ENCODE data around the gene TPSG1. TPM values are rescaled to one million over a fixed set of nuclear protein-coding genes. Genes with fewer than 3 reads are reported as not detected.

Gene TPSG1
- total RNA-seq, 1 donor from 2014 or later = not detected

DNA sequence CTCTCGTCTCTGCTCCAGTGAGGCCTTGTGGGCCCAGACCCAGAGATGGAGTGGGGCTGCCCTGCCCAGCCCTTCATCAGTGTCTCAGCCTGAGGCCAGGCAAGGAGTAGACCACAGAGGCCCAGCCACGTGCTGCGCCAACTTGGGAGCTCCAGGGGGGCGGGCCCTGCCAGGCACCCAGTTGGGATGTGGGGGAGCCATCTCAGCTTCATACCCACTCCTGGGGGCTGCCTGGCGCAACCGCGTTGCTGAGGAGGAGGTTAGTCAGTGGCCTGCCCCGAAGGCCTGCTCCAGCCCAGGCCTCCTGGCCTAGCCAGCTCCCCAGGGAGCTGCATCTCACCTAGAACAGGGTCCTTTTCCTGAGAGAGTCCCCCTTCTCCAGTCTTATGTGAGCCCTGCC, 11.8 kb downstream of the TPSG1 start:
- TF ChIP-seq, protein P1, sequence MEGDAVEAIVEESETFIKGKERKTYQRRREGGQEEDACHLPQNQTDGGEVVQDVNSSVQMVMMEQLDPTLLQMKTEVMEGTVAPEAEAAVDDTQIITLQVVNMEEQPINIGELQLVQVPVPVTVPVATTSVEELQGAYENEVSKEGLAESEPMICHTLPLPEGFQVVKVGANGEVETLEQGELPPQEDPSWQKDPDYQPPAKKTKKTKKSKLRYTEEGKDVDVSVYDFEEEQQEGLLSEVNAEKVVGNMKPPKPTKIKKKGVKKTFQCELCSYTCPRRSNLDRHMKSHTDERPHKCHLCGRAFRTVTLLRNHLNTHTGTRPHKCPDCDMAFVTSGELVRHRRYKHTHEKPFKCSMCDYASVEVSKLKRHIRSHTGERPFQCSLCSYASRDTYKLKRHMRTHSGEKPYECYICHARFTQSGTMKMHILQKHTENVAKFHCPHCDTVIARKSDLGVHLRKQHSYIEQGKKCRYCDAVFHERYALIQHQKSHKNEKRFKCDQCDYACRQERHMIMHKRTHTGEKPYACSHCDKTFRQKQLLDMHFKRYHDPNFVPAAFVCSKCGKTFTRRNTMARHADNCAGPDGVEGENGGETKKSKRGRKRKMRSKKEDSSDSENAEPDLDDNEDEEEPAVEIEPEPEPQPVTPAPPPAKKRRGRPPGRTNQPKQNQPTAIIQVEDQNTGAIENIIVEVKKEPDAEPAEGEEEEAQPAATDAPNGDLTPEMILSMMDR (conservative IDR thresholded peaks at IDR 0.05) = no peak
- no peak for DNase-seq (ENCODE audit: low read depth, low spot score)
- Mint-ChIP-seq H3K36me3 (ENCODE audit: low read depth) (no peaks in the 10 kb centered on the region), H3K4me3 (no peak overlapping the region), H3K27ac (ENCODE audit: unreplicated experiment) (no peak overlapping the region), H3K9me3 (no peaks in the 10 kb centered on the region), H3K4me1 (no peaks in the 10 kb centered on the region), H3K27me3 (ENCODE audit: low read depth) (no peaks in the 10 kb centered on the region)

DNA sequence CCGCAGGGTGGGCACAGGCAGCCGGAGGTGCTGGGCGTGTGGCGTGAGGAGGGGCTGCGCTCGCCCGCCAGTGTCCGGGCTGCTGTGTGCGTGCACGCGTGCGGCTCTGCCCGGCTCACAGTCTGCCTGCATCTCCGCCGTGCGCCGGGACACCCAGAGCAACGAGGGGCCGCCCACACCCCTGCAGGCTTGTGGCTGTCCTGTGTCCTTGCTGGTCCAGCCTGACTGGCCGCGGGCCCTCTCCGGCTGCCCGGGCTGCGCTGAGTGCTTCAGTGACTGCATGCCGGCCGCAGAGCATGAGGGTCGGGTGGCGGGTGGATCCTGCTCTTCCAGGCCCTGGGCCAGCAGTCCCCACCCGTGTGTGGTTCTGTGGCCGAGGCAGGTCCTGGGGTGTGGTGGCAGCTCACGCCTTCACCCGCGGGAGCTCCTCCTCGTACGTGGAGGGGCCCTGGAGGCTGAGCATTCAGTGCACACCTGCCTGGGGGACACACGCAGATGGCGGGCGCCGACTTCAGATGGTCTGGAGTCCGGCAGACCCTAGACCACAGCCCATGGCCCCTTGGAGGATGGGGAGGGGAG, 12.4 kb downstream of the TPSG1 start:
- H3K36me3 Mint-ChIP-seq (ENCODE audit: low read depth) = no peaks in the 10 kb centered on the region

DNA sequence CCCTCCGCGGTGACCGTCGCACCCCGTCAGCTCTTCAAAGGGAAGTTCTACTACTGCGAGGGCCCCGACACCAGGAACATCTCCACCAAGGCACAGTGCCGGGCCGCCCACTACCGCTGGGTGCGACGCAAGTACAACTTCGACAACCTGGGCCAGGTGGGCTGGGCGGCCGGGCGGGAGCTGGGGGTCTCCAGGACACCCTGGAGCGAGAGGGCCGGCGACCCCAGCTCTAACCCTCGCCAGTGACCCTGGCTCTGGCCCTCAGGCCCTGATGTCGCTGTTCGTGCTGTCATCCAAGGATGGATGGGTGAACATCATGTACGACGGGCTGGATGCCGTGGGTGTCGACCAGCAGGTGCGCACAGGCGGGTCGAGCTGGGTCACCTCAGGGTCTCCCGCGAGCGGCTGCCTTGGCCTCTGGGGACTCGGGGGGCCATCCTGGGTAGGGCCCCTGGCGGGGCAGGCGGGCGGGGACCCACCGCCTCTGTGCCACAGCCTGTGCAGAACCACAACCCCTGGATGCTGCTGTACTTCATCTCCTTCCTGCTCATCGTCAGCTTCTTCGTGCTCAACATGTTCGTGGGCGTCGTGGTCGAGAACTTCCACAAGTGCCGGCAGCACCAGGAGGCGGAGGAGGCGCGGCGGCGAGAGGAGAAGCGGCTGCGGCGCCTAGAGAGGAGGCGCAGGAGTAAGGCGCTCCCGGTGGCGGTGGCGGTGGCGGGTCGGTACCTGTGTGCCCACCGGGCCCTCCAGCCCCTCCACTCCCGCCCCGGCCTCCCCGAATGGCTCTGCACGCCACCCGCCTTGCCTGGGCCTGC, 13.4 kb downstream of the TPSG1 start:
- no peaks in the 10 kb centered on the region for H3K9me3 Mint-ChIP-seq
- no peak overlapping the region for H3K27ac Mint-ChIP-seq (ENCODE audit: unreplicated experiment)
- no peaks in the 10 kb centered on the region for H3K27me3 Mint-ChIP-seq (ENCODE audit: low read depth)
- H3K4me3 Mint-ChIP-seq = no peak overlapping the region
- H3K4me1 Mint-ChIP-seq = no peaks in the 10 kb centered on the region
- TF ChIP-seq, protein P1 (conservative IDR thresholded peaks at IDR 0.05) = no peak
- H3K36me3 Mint-ChIP-seq (ENCODE audit: low read depth) = no peaks in the 10 kb centered on the region
- no peak for DNase-seq (ENCODE audit: low read depth, low spot score)

More for the DNA sequence above, 12.4 kb downstream of the TPSG1 start:
- H3K9me3 Mint-ChIP-seq = no peaks in the 10 kb centered on the region
- H3K27me3 Mint-ChIP-seq (ENCODE audit: low read depth) = no peaks in the 10 kb centered on the region
- no peaks in the 10 kb centered on the region for H3K4me1 Mint-ChIP-seq
- TF ChIP-seq, protein P1 (conservative IDR thresholded peaks at IDR 0.05) = no peak
- H3K4me3 Mint-ChIP-seq = no peak overlapping the region
- DNase-seq (ENCODE audit: low read depth, low spot score) = no peak
- no peak overlapping the region for H3K27ac Mint-ChIP-seq (ENCODE audit: unreplicated experiment)

DNA sequence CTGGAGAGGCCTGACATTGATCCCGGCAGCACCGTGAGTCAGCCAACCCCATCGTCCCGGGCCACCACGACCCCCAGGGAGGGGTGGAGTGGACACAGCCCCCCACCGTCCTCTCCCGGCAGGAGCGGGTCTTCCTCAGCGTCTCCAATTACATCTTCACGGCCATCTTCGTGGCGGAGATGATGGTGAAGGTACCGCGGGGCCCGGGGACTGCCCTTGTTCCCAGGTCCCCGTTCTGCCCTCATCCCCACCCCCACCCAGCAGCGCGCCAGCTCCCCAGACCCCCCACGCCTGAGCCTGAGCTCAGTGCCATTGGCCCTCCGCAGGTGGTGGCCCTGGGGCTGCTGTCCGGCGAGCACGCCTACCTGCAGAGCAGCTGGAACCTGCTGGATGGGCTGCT, 14.6 kb downstream of the TPSG1 start:
- no peaks in the 10 kb centered on the region for H3K27me3 Mint-ChIP-seq (ENCODE audit: low read depth)
- no peak overlapping the region for H3K27ac Mint-ChIP-seq (ENCODE audit: unreplicated experiment)
- H3K4me1 Mint-ChIP-seq = no peaks in the 10 kb centered on the region
- DNase-seq (ENCODE audit: low read depth, low spot score) = no peak
- H3K36me3 Mint-ChIP-seq (ENCODE audit: low read depth) = no peaks in the 10 kb centered on the region
- TF ChIP-seq, protein P1 (conservative IDR thresholded peaks at IDR 0.05) = no peak
- no peaks in the 10 kb centered on the region for H3K9me3 Mint-ChIP-seq
- H3K4me3 Mint-ChIP-seq = no peak overlapping the region

DNA sequence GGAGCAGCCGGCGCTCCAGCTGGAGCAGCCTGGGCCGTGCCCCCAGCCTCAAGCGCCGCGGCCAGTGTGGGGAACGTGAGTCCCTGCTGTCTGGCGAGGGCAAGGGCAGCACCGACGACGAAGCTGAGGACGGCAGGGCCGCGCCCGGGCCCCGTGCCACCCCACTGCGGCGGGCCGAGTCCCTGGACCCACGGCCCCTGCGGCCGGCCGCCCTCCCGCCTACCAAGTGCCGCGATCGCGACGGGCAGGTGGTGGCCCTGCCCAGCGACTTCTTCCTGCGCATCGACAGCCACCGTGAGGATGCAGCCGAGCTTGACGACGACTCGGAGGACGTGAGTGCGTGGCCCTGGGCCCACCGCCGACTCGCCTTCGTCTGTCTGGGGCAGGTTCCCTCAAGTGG, 16.0 kb downstream of the TPSG1 start:
- H3K27ac Mint-ChIP-seq (ENCODE audit: unreplicated experiment) = no peak overlapping the region
- no peaks in the 10 kb centered on the region for H3K9me3 Mint-ChIP-seq
- no peaks in the 10 kb centered on the region for H3K36me3 Mint-ChIP-seq (ENCODE audit: low read depth)
- no peak for DNase-seq (ENCODE audit: low read depth, low spot score)
- TF ChIP-seq, protein P1 (conservative IDR thresholded peaks at IDR 0.05) = no peak
- H3K4me1 Mint-ChIP-seq = no peaks in the 10 kb centered on the region
- H3K4me3 Mint-ChIP-seq = no peak overlapping the region
- H3K27me3 Mint-ChIP-seq (ENCODE audit: low read depth) = no peaks in the 10 kb centered on the region
